A673 (cell line): ENCODE results near the gene KDM3A. TPM values are rescaled to one million over a fixed set of nuclear protein-coding genes. Genes with fewer than 3 reads are reported as not detected.

Experiments used
- BruUV-seq: library from RNA; stranded (reverse); fragments of 400-500 nt; replicated peaks from 2 replicates; lab custom pipeline; 2021; lab: Mats Ljungman, UMichigan
- CTCF ChIA-PET: fragments of 300-600 bp; sonication (Branson Sonifier 250); formaldehyde crosslinking; loops from one replicate; lab custom pipeline; 2022; ENCODE audit warnings: antibody characterized with exemption; lab: Charles Lee
- POLR2A ChIA-PET: fragments of 300-600 bp; sonication (Branson Sonifier 250); formaldehyde crosslinking; loops from one replicate; lab custom pipeline; 2022; ENCODE audit warnings: antibody characterized with exemption; ENCODE audit not compliant: low non-redundant PET; lab: Charles Lee
- DNase-seq: peaks from one replicate; pipeline ENCODE4 v3.0.0-alpha.2; 2015; ENCODE audit warnings: low spot score
- H3K27ac ChIP-seq: fragments of 200-600 bp; sonication (generic); 2 replicates; pipeline ENCODE4 v1.5.1; 2016; ENCODE audit warnings: mixed run types, low read depth, mild to moderate bottlenecking, mixed read lengths, antibody characterized with exemption, low read length; ENCODE audit not compliant: poor library complexity, severe bottlenecking
- H3K27me3 ChIP-seq: fragments of 200-600 bp; sonication (generic); replicated peaks from 2 replicates; pipeline ENCODE4 v1.6.1; 2017; ENCODE audit warnings: mixed run types, low read depth, mild to moderate bottlenecking, mixed read lengths, antibody characterized with exemption, low read length; ENCODE audit not compliant: insufficient read depth, poor library complexity
- H3K36me3 ChIP-seq: fragments of 200-600 bp; sonication (generic); 2 replicates; pipeline ENCODE4 v1.6.1; 2016; ENCODE audit warnings: mixed run types, mild to moderate bottlenecking, mixed read lengths, antibody characterized with exemption, low read length; ENCODE audit not compliant: insufficient read depth, poor library complexity, severe bottlenecking
- H3K4me1 ChIP-seq: fragments of 200-600 bp; sonication (generic); 2 replicates; pipeline ENCODE4 v1.6.1; 2017; ENCODE audit warnings: mixed run types, mild to moderate bottlenecking, mixed read lengths, antibody characterized with exemption, low read length; ENCODE audit not compliant: insufficient read depth, poor library complexity, severe bottlenecking
- H3K4me3 ChIP-seq: fragments of 200-600 bp; sonication (generic); 2 replicates; pipeline ENCODE4 v1.5.1; 2016; ENCODE audit warnings: low read depth, mixed run types, mild to moderate bottlenecking, mixed read lengths, low read length; ENCODE audit not compliant: poor library complexity, severe bottlenecking
- H3K9me3 ChIP-seq: fragments of 200-600 bp; sonication (generic); 2 replicates; pipeline ENCODE4 v1.6.1; 2016; ENCODE audit warnings: mixed run types, low read depth, mild to moderate bottlenecking, mixed read lengths, antibody characterized with exemption, low read length; ENCODE audit not compliant: poor library complexity, severe bottlenecking
- CTCF ChIP-seq: fragments of 300-800, 200-600 bp; sonication (generic); conservative IDR thresholded peaks from 2 replicates; pipeline ENCODE4 v1.5.1; 2017; ENCODE audit warnings: low read depth, mild to moderate bottlenecking, antibody characterized with exemption, low read length, moderate library complexity, mixed read lengths
- EZH2 ChIP-seq: fragments of 200-600 bp; sonication (generic); IDR thresholded peaks from 2 replicates; pipeline ENCODE4 v1.6.1; 2017; ENCODE audit warnings: borderline replicate concordance, low read depth, mild to moderate bottlenecking, mixed read lengths, antibody characterized with exemption, low read length; ENCODE audit not compliant: poor library complexity, severe bottlenecking
- intact Hi-C: fragments of 100-400 bp; cut with micrococcal nuclease; formaldehyde crosslinking; loops from one replicate; pipeline ENCODE4 v1.10.0; 2022; ENCODE audit not compliant: unreplicated experiment
- total RNA-seq: library from RNA; stranded (reverse); gene quantifications from 2 replicates; pipeline ENCODE4 v1.2.3, GENCODE V29; 2021

Gene KDM3A
- total RNA-seq, 1 experiment from 2014 or later: 40.7 TPM

GRCh38 chr2:86519349-86519748 is 78.2 kb downstream of the KDM3A start:
- intact Hi-C loops: loop anchor here (10.0 kb wide), 1 partner anchor 275 kb away; the partner anchor contains the start of gene CD8A
- H3K9me3 ChIP-seq: peaks cover 10% of the 10 kb centered on the region
- H3K4me3 ChIP-seq: no peak overlapping the region
- CTCF ChIA-PET: no interaction called here
- BruUV-seq: no TSS peak
- POLR2A ChIA-PET: no interaction called here
- no peaks in the 10 kb centered on the region for H3K4me1 ChIP-seq
- H3K27me3 ChIP-seq: no peaks in the 10 kb centered on the region
- peaks cover 2% of the 10 kb centered on the region for H3K36me3 ChIP-seq
- TF ChIP-seq CTCF (no peak), EZH2 (no peak)
- no peak for DNase-seq
- no peak overlapping the region for H3K27ac ChIP-seq

- Histone ChIP-seq H3K36me3 (peaks cover 2% of the 10 kb centered on the region), H3K4me3 (no peak overlapping the region), H3K27me3 (no peaks in the 10 kb centered on the region), H3K27ac (no peak overlapping the region), H3K9me3 (peaks cover 10% of the 10 kb centered on the region), H3K4me1 (peaks cover 3% of the 10 kb centered on the region)
- no peak for DNase-seq
- intact Hi-C loops: no loop called here
- ChIA-PET CTCF (interaction anchor here (0.6 kb wide), 1 partner anchor 19 kb away, joined by 3 read pairs; no protein-coding TSS in a partner anchor), POLR2A (no interaction called here)
- BruUV-seq: no TSS peak
- no peak for TF ChIP-seq EZH2
- no peak for TF ChIP-seq CTCF
These were observed 79.0 kb downstream of the KDM3A start for GRCh38 chr2:86520153-86520552.

- no peak overlapping the region for H3K27ac ChIP-seq
- CTCF ChIA-PET: no interaction called here
- H3K36me3 ChIP-seq: peaks cover 2% of the 10 kb centered on the region
- DNase-seq: no peak
- BruUV-seq: no TSS peak
- H3K4me1 ChIP-seq: peaks cover 8% of the 10 kb centered on the region
- TF ChIP-seq CTCF (no peak), EZH2 (no peak)
- peaks cover 10% of the 10 kb centered on the region for H3K9me3 ChIP-seq
- H3K27me3 ChIP-seq: no peaks in the 10 kb centered on the region
- POLR2A ChIA-PET: no interaction called here
- no peak overlapping the region for H3K4me3 ChIP-seq
- intact Hi-C loops: no loop called here
These were observed 80.8 kb downstream of the KDM3A start for GRCh38 chr2:86521922-86522321.
